ENCODE data around the gene AFF4. TPM values are rescaled to one million over a fixed set of nuclear protein-coding genes. Genes with fewer than 3 reads are reported as not detected.

The AFF4 gene
- polyA plus RNA-seq, 1 of the 3 experiments (the other 2 are of a cell fraction): 8.1 TPM

DNA sequence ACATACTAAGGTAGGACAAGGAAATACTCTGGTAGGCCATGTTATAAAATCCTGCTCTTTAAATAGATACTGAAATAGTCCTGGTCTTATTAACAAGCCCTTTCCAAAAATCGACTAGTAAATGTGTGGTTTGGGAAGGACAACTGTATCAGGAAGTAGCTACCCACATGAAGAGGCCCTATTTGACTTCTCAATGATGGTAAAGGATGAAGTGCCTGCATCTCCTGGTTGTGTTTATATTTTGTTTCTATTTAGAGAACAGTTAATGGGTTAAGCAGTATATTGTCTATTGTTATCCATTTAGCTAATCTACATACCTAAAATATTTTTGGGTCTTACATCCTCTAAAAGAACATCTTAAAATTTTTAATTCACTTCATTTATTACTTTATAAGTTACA, 109.6 kb downstream of the AFF4 start:
- H4K20me1 ChIP-seq (ENCODE audit: insufficient read depth): no peaks in the 10 kb centered on the region
- H3K36me3 ChIP-seq (replicated peaks in 1 of 2; ENCODE audit: control insufficient read depth in 1 of 2, insufficient read depth in 2 of 2, low read length in 1 of 2): no peaks in the 10 kb centered on the region
- 75% methylated on average over 1 of the region's 1 CpG for WGBS (ENCODE audit: low lambda C conversion rate)
- DNase-seq: no peak
- no peaks in the 10 kb centered on the region for H3K9me2 ChIP-seq
- H3F3A ChIP-seq (replicated peaks; ENCODE audit: insufficient read depth): peaks cover 5% of the 10 kb centered on the region
- H3K9ac ChIP-seq: no peak overlapping the region
- peak overlapping the region; percentile 61; the same call in 1 of the 2 replicates for H2AFZ ChIP-seq (ENCODE audit: low read depth)
- H3K9me3 ChIP-seq: no peaks in the 10 kb centered on the region
- H3K4me3 ChIP-seq (ENCODE audit: low read depth in 2 of 2, low read length in 1 of 2): no peak overlapping the region
- no peaks in the 10 kb centered on the region for H3K79me2 ChIP-seq (ENCODE audit: insufficient read depth)
- POLR2A ChIA-PET: interaction anchor here (1.6 kb wide), 1 partner anchor 12 kb away, joined by 7 read pairs; the partner anchor contains the start of genes GDF9 and UQCRQ
- no peak overlapping the region for H3K4me2 ChIP-seq
- peak overlapping the region in 1 of 2 experiments; percentile 25; a peak in 1 of 4 replicates for H3K27ac ChIP-seq (ENCODE audit: low read depth in 2 of 2, low read length in 1 of 2)
- CTCF ChIA-PET: interaction anchor here (0.9 to 1.4 kb wide), 2 partner anchors 8 to 24 kb away, joined by 4 to 6 read pairs; partner anchors contain the start of gene SHROOM1
- TF ChIP-seq YY1 (IDR thresholded peaks at IDR 0.05; ENCODE audit: low read depth) (no peak), RCOR1 (IDR thresholded peaks at IDR 0.05; ENCODE audit: low read length) (no peak), GABPA (IDR thresholded peaks at IDR 0.05; ENCODE audit: low read depth) (no peak), RFX5 (IDR thresholded peaks at IDR 0.05; ENCODE audit: low read length) (no peak), JUND (IDR thresholded peaks at IDR 0.05) (no peak), POLR2AphosphoS5 (IDR thresholded peaks at IDR 0.05; ENCODE audit: low read depth, low read length) (no peak), FOXJ3 (CRISPR knock-in tag; IDR thresholded peaks at IDR 0.05) (no peak), SMC3 (IDR thresholded peaks at IDR 0.05; ENCODE audit: low read depth, low read length) (no peak), GATA2 (CRISPR knock-in tag; IDR thresholded peaks at IDR 0.05) (no peak), FOSL2 (IDR thresholded peaks at IDR 0.05; ENCODE audit: borderline replicate concordance, low read depth) (no peak), TCF12 (IDR thresholded peaks at IDR 0.05) (no peak), CHD2 (IDR thresholded peaks at IDR 0.05; ENCODE audit: low read length, partially characterized antibody) (no peak)
- TF ChIP-seq, protein P1, sequence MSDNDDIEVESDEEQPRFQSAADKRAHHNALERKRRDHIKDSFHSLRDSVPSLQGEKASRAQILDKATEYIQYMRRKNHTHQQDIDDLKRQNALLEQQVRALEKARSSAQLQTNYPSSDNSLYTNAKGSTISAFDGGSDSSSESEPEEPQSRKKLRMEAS (IDR thresholded peaks at IDR 0.05; ENCODE audit: low read depth): no peak
- TF ChIP-seq, protein P2, sequence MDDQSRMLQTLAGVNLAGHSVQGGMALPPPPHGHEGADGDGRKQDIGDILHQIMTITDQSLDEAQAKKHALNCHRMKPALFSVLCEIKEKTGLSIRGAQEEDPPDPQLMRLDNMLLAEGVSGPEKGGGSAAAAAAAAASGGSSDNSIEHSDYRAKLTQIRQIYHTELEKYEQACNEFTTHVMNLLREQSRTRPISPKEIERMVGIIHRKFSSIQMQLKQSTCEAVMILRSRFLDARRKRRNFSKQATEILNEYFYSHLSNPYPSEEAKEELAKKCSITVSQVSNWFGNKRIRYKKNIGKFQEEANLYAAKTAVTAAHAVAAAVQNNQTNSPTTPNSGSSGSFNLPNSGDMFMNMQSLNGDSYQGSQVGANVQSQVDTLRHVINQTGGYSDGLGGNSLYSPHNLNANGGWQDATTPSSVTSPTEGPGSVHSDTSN (IDR thresholded peaks at IDR 0.05): no peak
- TF ChIP-seq, protein P3, sequence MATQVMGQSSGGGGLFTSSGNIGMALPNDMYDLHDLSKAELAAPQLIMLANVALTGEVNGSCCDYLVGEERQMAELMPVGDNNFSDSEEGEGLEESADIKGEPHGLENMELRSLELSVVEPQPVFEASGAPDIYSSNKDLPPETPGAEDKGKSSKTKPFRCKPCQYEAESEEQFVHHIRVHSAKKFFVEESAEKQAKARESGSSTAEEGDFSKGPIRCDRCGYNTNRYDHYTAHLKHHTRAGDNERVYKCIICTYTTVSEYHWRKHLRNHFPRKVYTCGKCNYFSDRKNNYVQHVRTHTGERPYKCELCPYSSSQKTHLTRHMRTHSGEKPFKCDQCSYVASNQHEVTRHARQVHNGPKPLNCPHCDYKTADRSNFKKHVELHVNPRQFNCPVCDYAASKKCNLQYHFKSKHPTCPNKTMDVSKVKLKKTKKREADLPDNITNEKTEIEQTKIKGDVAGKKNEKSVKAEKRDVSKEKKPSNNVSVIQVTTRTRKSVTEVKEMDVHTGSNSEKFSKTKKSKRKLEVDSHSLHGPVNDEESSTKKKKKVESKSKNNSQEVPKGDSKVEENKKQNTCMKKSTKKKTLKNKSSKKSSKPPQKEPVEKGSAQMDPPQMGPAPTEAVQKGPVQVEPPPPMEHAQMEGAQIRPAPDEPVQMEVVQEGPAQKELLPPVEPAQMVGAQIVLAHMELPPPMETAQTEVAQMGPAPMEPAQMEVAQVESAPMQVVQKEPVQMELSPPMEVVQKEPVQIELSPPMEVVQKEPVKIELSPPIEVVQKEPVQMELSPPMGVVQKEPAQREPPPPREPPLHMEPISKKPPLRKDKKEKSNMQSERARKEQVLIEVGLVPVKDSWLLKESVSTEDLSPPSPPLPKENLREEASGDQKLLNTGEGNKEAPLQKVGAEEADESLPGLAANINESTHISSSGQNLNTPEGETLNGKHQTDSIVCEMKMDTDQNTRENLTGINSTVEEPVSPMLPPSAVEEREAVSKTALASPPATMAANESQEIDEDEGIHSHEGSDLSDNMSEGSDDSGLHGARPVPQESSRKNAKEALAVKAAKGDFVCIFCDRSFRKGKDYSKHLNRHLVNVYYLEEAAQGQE (IDR thresholded peaks at IDR 0.05; ENCODE audit: low read depth, low read length): no peak
- TF ChIP-seq, protein P4, sequence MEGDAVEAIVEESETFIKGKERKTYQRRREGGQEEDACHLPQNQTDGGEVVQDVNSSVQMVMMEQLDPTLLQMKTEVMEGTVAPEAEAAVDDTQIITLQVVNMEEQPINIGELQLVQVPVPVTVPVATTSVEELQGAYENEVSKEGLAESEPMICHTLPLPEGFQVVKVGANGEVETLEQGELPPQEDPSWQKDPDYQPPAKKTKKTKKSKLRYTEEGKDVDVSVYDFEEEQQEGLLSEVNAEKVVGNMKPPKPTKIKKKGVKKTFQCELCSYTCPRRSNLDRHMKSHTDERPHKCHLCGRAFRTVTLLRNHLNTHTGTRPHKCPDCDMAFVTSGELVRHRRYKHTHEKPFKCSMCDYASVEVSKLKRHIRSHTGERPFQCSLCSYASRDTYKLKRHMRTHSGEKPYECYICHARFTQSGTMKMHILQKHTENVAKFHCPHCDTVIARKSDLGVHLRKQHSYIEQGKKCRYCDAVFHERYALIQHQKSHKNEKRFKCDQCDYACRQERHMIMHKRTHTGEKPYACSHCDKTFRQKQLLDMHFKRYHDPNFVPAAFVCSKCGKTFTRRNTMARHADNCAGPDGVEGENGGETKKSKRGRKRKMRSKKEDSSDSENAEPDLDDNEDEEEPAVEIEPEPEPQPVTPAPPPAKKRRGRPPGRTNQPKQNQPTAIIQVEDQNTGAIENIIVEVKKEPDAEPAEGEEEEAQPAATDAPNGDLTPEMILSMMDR (IDR thresholded peaks at IDR 0.05): no peak
- TF ChIP-seq, protein P5, sequence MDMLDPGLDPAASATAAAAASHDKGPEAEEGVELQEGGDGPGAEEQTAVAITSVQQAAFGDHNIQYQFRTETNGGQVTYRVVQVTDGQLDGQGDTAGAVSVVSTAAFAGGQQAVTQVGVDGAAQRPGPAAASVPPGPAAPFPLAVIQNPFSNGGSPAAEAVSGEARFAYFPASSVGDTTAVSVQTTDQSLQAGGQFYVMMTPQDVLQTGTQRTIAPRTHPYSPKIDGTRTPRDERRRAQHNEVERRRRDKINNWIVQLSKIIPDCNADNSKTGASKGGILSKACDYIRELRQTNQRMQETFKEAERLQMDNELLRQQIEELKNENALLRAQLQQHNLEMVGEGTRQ (IDR thresholded peaks at IDR 0.05; ENCODE audit: borderline replicate concordance, low read depth, low read length): no peak
- TF ChIP-seq, protein P6, sequence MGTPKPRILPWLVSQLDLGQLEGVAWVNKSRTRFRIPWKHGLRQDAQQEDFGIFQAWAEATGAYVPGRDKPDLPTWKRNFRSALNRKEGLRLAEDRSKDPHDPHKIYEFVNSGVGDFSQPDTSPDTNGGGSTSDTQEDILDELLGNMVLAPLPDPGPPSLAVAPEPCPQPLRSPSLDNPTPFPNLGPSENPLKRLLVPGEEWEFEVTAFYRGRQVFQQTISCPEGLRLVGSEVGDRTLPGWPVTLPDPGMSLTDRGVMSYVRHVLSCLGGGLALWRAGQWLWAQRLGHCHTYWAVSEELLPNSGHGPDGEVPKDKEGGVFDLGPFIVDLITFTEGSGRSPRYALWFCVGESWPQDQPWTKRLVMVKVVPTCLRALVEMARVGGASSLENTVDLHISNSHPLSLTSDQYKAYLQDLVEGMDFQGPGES (IDR thresholded peaks at IDR 0.05; ENCODE audit: low read depth, low read length): no peak
- TF ChIP-seq, protein P7, sequence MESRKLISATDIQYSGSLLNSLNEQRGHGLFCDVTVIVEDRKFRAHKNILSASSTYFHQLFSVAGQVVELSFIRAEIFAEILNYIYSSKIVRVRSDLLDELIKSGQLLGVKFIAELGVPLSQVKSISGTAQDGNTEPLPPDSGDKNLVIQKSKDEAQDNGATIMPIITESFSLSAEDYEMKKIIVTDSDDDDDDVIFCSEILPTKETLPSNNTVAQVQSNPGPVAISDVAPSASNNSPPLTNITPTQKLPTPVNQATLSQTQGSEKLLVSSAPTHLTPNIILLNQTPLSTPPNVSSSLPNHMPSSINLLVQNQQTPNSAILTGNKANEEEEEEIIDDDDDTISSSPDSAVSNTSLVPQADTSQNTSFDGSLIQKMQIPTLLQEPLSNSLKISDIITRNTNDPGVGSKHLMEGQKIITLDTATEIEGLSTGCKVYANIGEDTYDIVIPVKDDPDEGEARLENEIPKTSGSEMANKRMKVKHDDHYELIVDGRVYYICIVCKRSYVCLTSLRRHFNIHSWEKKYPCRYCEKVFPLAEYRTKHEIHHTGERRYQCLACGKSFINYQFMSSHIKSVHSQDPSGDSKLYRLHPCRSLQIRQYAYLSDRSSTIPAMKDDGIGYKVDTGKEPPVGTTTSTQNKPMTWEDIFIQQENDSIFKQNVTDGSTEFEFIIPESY (IDR thresholded peaks at IDR 0.05; ENCODE audit: borderline replicate concordance, low read depth): no peak
- H3K4me1 ChIP-seq (ENCODE audit: control insufficient read depth in 1 of 2, insufficient read depth in 2 of 2, low read depth in 1 of 2, low read length in 1 of 2): no peaks in the 10 kb centered on the region
- no peaks in the 10 kb centered on the region for H3K27me3 ChIP-seq (ENCODE audit: insufficient read depth)
